Endometrium (tissue), 2 donors: ENCODE measurements around the gene KIAA0513.
A peak's percentile ranks its signal among the peaks of the same experiment; 100 is the strongest.

ENCODE experiments used
- FAIRE-seq: peaks from 2 replicates; lab custom pipeline; 2012; peaks lifted over from hg19 to GRCh38; lab: Jason Lieb, UNC
- donor health status: control.
- donor health status: control.

Gene KIAA0513

GRCh38 chr16:85027349-85027957 lies at the start of gene KIAA0513:
Gene KIAA0513 (plus strand): TSS chr16:85027795. CDS start chr16:85067072, 39,277 bp downstream.
- FAIRE-seq: no peak

- no peak for FAIRE-seq
Observed at GRCh38 chr16:84979516-84979915, 48.1 kb upstream of the KIAA0513 start.

- no peak for FAIRE-seq
Observed at GRCh38 chr16:84982434-84982833, 45.2 kb upstream of the KIAA0513 start.

- FAIRE-seq: no peak
Observed at GRCh38 chr16:84985079-84986065, 42.2 kb upstream of the KIAA0513 start.

- no peak for FAIRE-seq
Observed at GRCh38 chr16:84986102-84986501, 41.5 kb upstream of the KIAA0513 start.

- no peak for FAIRE-seq
Observed at GRCh38 chr16:84986879-84987278, 40.7 kb upstream of the KIAA0513 start.

GRCh38 chr16:84988328-84989080 lies 39.1 kb upstream of the KIAA0513 start:
- FAIRE-seq: no peak

GRCh38 chr16:84989749-84990620 lies 37.6 kb upstream of the KIAA0513 start:
- FAIRE-seq: no peak

GRCh38 chr16:84990782-84991181 lies 36.8 kb upstream of the KIAA0513 start:
- FAIRE-seq: no peak

- peak; percentile 18 for FAIRE-seq
Observed at GRCh38 chr16:84992717-84993075, 34.9 kb upstream of the KIAA0513 start.

GRCh38 chr16:84993926-84994325 lies 33.7 kb upstream of the KIAA0513 start:
- FAIRE-seq: no peak

GRCh38 chr16:84995663-84996062 lies 31.9 kb upstream of the KIAA0513 start:
- no peak for FAIRE-seq

- FAIRE-seq: no peak
Observed at GRCh38 chr16:84996365-84996764, 31.2 kb upstream of the KIAA0513 start.

- FAIRE-seq: no peak
Observed at GRCh38 chr16:84999200-84999599, 28.4 kb upstream of the KIAA0513 start.

GRCh38 chr16:84999857-85000480 lies 27.6 kb upstream of the KIAA0513 start:
- no peak for FAIRE-seq

- no peak for FAIRE-seq
Observed at GRCh38 chr16:85002099-85002541, 25.5 kb upstream of the KIAA0513 start.

GRCh38 chr16:85002608-85003007 lies 25.0 kb upstream of the KIAA0513 start:
- FAIRE-seq: no peak

GRCh38 chr16:85003076-85003475 lies 24.5 kb upstream of the KIAA0513 start:
- FAIRE-seq: no peak

- FAIRE-seq: no peak
Observed at GRCh38 chr16:85003725-85004586, 23.6 kb upstream of the KIAA0513 start.

GRCh38 chr16:85004587-85005205 lies 22.9 kb upstream of the KIAA0513 start:
- no peak for FAIRE-seq
